HG03442 (cell line): ENCODE data around the gene DMD.

Experiments used
- ATAC-seq: cut with Tn5 transposase; IDR thresholded peaks from one replicate; pipeline ENCODE4 v1.9.1; 2021; ENCODE audit warnings: mild to moderate bottlenecking, moderate library complexity; ENCODE audit not compliant: unreplicated experiment

The DMD gene

GRCh38 chrX:31894152-31894551 is 1317.2 kb downstream of the DMD start:
- no peak for ATAC-seq

GRCh38 chrX:31893525-31893924 is 1317.8 kb downstream of the DMD start:
- no peak for ATAC-seq

- ATAC-seq, result no peak
These were observed 1322.3 kb downstream of the DMD start for GRCh38 chrX:31889088-31889487.

- no peak for ATAC-seq
These were observed 1326.8 kb downstream of the DMD start for GRCh38 chrX:31884535-31884934.

- no peak for ATAC-seq
These were observed 1339.3 kb downstream of the DMD start for GRCh38 chrX:31872007-31872406.

- ATAC-seq, result no peak
These were observed 1341.1 kb downstream of the DMD start for GRCh38 chrX:31870267-31870666.

GRCh38 chrX:31860686-31861085 is 1350.7 kb downstream of the DMD start:
- ATAC-seq, result no peak

- ATAC-seq, result no peak
These were observed 1352.4 kb downstream of the DMD start for GRCh38 chrX:31858915-31859314.

- no peak for ATAC-seq
These were observed 1356.6 kb downstream of the DMD start for GRCh38 chrX:31854716-31855115.

- no peak for ATAC-seq
These were observed 1359.6 kb downstream of the DMD start for GRCh38 chrX:31851761-31852160.

GRCh38 chrX:31847773-31848172 is 1363.6 kb downstream of the DMD start:
- no peak for ATAC-seq

- no peak for ATAC-seq
These were observed 1366.3 kb downstream of the DMD start for GRCh38 chrX:31845003-31845402.

GRCh38 chrX:31838617-31839016 is 1372.7 kb downstream of the DMD start:
- no peak for ATAC-seq

GRCh38 chrX:31837445-31838049 is 1373.8 kb downstream of the DMD start:
- no peak for ATAC-seq

- no peak for ATAC-seq
These were observed 1374.9 kb downstream of the DMD start for GRCh38 chrX:31836479-31836878.

GRCh38 chrX:31832263-31832662 is 1379.1 kb downstream of the DMD start:
- no peak for ATAC-seq

- ATAC-seq, result no peak
These were observed 1390.7 kb downstream of the DMD start for GRCh38 chrX:31820430-31821210.

GRCh38 chrX:31819455-31819854 is 1391.9 kb downstream of the DMD start:
- no peak for ATAC-seq

- ATAC-seq, result no peak
These were observed 1400.2 kb downstream of the DMD start for GRCh38 chrX:31811106-31811505.

GRCh38 chrX:31808357-31808756 is 1403.0 kb downstream of the DMD start:
- ATAC-seq, result no peak

- no peak for ATAC-seq
These were observed 1404.2 kb downstream of the DMD start for GRCh38 chrX:31807165-31807564.

GRCh38 chrX:31805781-31806180 is 1405.6 kb downstream of the DMD start:
- ATAC-seq, result no peak

- ATAC-seq, result no peak
These were observed 1411.1 kb downstream of the DMD start for GRCh38 chrX:31800219-31800618.
